H1 (cell line): Measurements from ENCODE around the gene R3HDM4. TPM values are rescaled to one million over a fixed set of nuclear protein-coding genes. Genes with fewer than 3 reads are reported as not detected.

Experiments used
- BACH1 ChIP-seq: IDR thresholded peaks from 2 replicates; pipeline ENCODE4 v1.6.1; 2012; ENCODE audit warnings: low read length, improper control_type of control experiment
- CBX5 ChIP-seq: fragments of 300-800, 300-1000 bp; sonication (generic); IDR thresholded peaks from 2 replicates; pipeline ENCODE4 v1.7.1; 2016; ENCODE audit warnings: antibody characterized with exemption, low read length, low read depth
- CHD7 ChIP-seq: fragments of 300-600 bp; sonication (generic); IDR thresholded peaks from 2 replicates; pipeline ENCODE4 v1.7.1; 2012; ENCODE audit warnings: low read length, moderate library complexity, mild to moderate bottlenecking, inconsistent platforms; ENCODE audit not compliant: insufficient replicate concordance
- GTF2F1 ChIP-seq: IDR thresholded peaks from 2 replicates; pipeline ENCODE4 v1.6.1; 2012; ENCODE audit warnings: low read depth, low read length, improper control_type of control experiment, borderline replicate concordance
- NRF1 ChIP-seq: IDR thresholded peaks from 2 replicates; pipeline ENCODE4 v1.6.1; 2011; ENCODE audit warnings: mild to moderate bottlenecking, low read depth, low read length, improper control_type of control experiment
- SIN3A ChIP-seq, 2 experiments: IDR thresholded peaks in 1 of 2; conservative IDR thresholded peaks in 1 of 2; 2 replicates each; pipeline ENCODE4 v1.6.1; 2011 to 2012; ENCODE audit warnings: low read length in 2 of 2, improper control_type of control experiment in 1 of 2, low read depth in 1 of 2, mild to moderate bottlenecking in 1 of 2
- TBP ChIP-seq: IDR thresholded peaks from 2 replicates; pipeline ENCODE4 v1.6.1; 2011; ENCODE audit warnings: low read depth, low read length, improper control_type of control experiment
- YY1 ChIP-seq: IDR thresholded peaks from 2 replicates; pipeline ENCODE4 v1.6.1; 2011; ENCODE audit warnings: low read depth, mild to moderate bottlenecking, low read length
- polyA plus RNA-seq, 7 experiments: library from polyadenylated mRNA; depleted of rRNA in 3 of 7; stranded (reverse) in 5 of 7; unstranded in 2 of 7; fragments of >200 nt in 5 of 7; fragments of 200-250 nt in 2 of 7; gene quantifications; 1 replicate in 5 of 7; 2 replicates in 1 of 7; 4 replicates in 1 of 7; pipeline versions ENCODE4 v1.2.1 to v1.2.3, GENCODE V29; 2011 to 2013; ENCODE audit warnings: missing spikeins in 2 of 7, mixed read lengths in 2 of 7
- total RNA-seq: library from RNA; stranded (reverse); fragmentation: NEBNext Ultra II Directional; extraction: Animal tissue kit (Norgen Biotek cat#: 25700); gene quantifications from 2 replicates; pipeline ENCODE4 v1.2.1, GENCODE V29; 2021

Gene R3HDM4
- total and polyA plus RNA-seq, 2 of the 8 experiments (the other 6 are each of a cell fraction or from before 2014, with no cell fraction given), result 76.8 to 102 TPM

GRCh38 chr19:863315-863620 is 49.8 kb downstream of the R3HDM4 start (continued):
- no peak for TF ChIP-seq CHD7
- TF ChIP-seq GTF2F1, result no peak
- TF ChIP-seq BACH1, result no peak
- TF ChIP-seq SIN3A (conservative IDR thresholded peaks at IDR 0.05 in 1 of 2, IDR thresholded peaks at IDR 0.05 in 1 of 2; ENCODE audit: low read depth in 1 of 2, low read length in 2 of 2), result no peak
- TF ChIP-seq NRF1, result no peak
- no peak for TF ChIP-seq CBX5
- TF ChIP-seq TBP, result no peak
- no peak for TF ChIP-seq YY1
- TF ChIP-seq, all 59 proteins: peak for 0
